ENCODE measurements around the gene DHH. TPM values are rescaled to one million over a fixed set of nuclear protein-coding genes. Genes with fewer than 3 reads are reported as not detected.
"Not testable (repeated sequence)": the region's sequence is repeated elsewhere in the genome, so short reads cannot be mapped to it uniquely, and the experiment has no call there.

Gene DHH
- not detected for polyA plus RNA-seq (2013, experiment 1 of 2; ENCODE audit: insufficient read length)
- not detected for polyA plus RNA-seq (2013, experiment 2 of 2; ENCODE audit: insufficient read length)

DNA sequence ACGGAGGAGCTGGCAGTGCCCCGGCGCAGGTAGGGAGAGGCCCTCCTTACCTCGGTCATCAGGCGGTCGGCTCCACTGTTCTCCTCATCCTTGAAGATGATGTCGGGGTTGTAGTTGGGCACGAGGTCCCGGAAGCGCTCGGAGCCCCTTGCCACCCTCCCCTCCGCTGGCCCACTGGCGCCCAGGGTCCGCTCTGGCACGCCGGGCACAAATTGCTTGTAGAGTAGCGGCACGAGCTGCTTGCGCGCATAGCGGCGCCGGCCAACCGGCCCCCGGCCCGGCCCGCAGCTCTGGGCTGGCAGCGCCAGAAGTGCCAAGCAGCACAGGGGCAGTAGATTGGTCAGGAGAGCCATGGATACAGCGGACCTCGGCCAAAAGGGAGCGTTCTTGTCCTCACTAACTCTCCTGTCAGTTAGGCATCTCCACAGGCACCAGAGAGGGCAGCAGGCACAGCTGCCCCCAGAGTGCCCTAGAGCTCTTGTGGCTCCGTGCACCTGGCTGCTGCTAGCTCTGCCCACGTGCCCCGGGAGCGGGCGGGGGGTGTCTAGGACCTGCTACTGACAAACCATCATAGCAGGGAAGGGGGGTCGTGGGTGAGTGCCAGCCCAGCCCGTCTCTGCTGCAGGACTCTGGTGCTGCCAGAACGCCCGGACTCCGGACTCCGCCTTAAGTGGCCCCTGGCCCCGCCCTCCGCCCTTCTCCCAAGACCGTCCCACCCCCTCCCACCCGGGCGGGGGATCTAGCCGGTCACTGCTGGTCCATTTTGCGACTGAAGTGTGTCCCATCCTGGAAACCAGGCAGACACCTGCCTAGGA is at the start of gene DHH:
Gene DHH, minus strand, starts transcription at position 642 of the 815 bp plus-strand sequence. Its CDS starts 289 bp downstream, at position 353.
- no peak for DNase-seq

DNA sequence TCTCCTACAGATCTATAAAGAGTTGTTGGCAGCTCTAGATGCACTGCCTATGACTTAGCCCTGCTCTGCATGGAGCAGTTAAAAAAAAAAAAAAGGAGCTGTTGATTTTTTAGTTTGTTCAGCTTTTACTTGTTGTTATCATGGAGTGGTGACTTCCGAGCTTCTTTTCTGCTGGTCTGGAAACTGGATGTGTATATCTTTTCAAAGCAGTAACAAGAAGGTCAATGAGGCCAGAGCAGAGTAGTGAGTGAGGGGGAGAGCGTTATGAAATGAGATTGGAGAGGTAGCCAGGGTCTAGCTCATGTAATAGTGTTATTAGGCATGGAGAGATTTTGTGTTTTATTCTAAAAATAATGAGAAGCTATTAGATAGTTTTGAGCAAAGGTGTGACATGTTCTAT is 49.8 kb upstream of the DHH start:
- no peak for DNase-seq

DNA sequence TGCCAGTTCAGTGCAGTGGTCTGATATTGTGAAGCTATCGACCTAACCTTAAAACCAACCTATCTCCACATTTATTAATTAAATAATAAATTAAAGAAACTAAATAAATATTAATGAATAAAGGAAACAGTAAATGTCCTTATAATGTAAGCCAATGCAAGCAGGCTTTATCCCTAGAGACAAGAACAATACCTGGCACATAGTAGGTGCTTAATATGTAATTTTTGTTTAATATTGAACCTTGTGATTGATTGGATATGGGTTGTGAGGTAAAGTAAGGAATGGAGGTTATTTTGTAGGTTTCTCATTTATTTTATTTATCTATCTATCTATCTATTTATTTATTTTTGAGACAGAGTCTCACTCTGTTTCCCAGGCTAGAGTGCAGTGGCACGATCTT is 44.4 kb upstream of the DHH start:
- no peak for DNase-seq

DNA sequence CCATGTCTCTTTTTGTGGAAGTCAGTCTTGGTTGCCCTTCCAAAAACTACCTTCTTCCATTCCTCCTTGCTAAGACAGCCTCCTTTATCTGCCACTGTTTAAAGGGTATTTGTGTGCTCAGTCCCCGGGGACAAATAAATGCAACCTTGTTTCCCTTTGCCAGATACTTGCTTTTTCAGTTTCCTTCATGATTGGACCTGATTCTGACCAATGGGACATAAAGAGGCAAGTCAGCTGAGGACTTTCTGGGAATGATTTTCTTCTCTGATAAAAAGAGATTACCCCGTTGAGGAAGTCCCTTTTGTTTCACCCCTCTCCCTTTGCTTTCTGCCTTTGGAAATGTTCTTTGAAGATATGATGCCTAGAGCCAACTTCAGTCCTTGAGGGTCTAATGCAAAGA is 44.0 kb upstream of the DHH start:
- DNase-seq, result no peak

DNA sequence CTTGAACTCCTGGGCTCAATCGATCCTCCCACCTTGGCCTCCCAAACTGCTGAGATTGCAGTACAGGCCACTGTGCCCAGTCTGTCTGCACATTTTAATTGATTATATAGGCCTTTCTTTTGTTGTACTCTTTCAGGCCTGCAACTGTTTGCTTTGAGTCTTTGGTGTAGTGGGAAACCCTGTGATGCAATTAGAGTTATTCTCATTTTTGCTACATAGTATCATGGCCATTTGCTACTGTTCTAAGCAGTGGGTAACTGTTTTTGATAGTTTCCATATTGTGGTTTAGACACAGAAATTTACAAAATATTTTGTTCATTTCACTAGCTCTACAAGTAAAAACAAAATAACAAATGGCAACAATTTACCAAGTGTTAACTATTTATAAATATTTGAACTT is 42.9 kb upstream of the DHH start:
- no peak for DNase-seq

DNA sequence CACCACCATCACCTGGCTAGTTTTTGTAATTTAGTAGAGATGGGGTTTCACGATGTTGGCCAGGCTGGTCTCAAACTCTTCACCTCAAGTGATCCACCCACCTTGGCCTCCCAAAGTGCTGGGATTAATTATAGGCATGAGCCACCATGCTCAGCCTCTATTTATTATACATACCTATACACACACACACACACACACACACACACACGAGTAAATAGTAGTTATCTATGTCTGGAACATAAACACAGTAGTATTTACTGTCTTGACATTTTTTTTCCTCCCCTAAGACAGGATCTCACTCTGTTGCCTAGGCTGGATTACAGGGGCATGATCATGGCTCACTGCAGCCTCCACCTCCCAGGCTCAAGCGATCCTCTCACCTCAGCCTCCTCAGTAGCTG is 42.4 kb upstream of the DHH start:
- not testable (repeated sequence) for DNase-seq

DNA sequence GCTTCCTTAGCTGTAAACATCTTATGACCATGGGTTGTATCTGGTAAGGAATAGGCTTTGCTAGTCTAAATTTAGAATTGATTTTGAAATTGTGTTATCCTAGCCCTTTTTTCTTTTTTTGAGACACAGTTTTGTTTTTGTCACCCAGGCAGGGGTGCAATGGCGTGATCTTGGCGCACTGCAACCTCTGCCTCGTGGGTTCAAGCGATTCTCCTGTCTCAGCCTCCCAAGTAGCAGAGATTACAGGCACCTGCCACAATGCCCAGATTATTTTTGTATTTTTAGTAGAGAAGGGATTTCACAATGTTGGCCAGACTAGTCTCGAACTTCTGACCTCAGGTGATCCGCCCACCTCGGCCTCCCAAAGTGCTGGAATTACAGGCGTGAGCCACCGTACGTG is 39.0 kb upstream of the DHH start:
- no peak for DNase-seq

DNA sequence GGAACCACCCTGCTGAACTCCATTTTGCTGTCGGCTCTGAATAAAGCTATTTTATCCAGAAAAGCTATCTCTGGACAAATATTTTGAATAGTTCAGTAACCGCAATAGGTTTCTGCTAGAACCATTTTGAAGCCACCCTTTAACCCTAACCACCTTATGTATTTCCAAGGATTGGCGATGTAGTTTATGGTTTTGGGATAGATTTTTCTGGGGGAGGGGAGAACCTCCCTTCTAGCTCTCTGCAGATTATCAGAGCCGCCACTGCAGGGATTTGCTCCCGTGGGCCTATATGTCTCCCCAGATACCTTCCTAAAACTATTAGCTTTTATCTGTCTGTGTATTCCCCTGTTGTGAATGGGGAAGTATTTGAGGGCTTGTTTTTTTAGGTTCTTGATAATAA is 38.4 kb upstream of the DHH start:
- no peak for DNase-seq

DNA sequence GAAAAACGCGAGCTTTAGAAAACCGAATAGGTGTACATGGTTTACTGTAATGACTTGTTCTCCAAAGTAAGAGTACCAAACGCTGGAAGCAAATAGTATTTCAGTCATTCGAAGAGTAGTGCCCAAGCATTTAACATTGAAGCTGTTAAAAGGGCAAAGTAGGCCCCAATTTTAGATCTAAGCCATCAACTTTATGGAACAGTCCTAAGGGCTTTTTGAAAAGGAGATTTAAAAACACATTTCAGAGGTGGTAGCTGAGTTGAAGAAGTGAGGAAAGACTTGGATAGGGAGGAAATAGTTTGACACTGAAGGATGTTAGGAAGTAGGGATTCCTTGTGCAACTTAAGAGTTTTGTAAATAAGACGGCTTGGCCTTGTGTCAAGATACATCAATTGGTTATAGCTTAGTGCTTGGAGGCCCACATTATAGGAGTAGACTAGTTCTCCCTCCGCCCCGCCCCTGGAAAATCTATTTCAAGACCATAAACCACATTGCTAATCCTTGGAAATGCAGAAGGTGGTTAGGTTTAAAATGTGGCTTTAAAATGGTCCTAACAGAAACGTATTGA is 37.4 kb upstream of the DHH start:
- DNase-seq, result peak; percentile 63

DNA sequence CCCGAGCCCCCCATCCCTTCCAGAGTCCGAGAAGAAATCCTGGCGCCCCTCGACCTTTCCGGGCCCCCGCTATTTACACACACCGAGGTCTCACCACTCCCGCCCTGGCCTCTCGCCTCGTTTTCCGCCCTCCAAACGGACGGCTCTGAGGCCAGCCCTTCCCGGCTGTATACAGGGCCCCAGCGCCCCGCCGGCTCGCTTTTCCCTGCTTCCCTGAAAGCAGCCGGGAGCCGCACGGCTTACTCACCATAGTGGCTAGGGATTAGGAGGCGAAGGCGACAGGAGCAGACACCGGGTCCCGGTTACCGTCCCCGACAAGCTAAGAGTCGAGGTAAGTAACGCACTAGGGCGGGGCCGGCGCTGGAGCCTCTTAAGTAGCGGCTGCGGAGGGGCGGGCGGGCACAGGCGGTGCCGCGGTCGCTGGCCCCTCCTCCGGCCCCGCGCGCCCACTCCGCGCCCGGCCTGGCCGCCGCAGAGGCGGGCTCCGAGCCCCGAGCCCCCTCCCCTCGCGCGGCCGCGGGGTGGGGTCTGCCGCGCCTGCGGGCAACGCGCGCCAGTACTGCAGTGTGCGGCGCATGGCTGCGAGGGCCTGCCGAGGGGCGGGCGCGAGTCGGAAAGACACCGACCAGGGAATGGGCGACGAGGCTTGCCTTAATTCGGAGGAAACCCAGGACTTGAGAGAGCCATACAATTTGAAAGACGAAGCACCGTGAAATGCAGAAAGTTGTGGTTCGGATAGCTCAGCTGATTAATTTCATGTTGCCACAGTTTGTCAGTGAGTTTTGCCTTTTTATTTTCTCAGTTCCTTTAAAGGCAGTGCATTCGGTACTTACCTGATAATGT is 36.7 kb upstream of the DHH start, which contains the start of gene TUBA1B:
Gene TUBA1B, minus strand, starts transcription at position 345 of the 843 bp plus-strand sequence. Its CDS starts 95 bp downstream, at position 250.
- DNase-seq, result peak; percentile 93

DNA sequence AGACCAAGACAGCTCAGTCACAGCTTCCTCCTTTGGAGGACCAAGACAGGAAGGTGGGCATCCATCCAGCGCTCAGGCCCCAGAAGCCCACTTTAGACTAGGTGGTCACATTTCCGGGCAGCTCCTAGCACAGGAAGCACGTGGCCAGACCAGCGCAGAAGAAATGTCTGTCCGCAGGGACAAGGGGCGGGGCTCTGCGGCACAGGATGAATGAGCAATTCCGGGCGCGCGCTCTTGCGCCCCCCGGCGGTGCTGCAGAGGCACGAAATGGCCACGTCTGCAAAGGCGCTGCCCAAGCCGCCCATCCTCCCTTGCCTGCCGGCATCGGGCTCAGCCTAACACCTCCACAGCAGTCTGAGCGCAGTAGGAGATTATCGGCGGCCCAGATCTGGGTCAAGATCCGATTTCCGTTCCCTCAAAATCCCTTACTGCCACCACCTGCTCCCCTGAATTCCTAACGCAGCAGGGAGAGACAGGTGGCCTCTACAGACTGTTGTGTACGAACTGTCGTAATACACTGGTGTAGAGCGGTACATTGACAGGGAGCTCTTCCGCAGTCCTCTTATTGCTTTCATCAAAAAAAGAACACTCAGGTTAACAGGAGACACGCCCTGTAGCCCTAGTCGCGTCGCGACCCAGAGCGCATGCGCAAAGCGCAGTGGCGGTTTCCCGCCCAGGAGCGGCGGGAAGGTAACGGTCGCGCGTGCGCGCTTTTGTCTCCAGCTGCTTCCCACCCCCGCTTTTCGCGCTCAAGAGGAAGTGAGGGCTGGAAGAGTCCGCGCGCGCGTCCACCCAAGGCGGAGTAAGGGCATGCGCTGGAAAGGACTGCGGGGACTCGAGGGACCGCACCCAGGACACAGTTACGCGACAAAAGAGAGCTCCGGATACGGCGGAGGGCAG is 35.8 kb upstream of the DHH start:
- DNase-seq, result peak; percentile 95

DNA sequence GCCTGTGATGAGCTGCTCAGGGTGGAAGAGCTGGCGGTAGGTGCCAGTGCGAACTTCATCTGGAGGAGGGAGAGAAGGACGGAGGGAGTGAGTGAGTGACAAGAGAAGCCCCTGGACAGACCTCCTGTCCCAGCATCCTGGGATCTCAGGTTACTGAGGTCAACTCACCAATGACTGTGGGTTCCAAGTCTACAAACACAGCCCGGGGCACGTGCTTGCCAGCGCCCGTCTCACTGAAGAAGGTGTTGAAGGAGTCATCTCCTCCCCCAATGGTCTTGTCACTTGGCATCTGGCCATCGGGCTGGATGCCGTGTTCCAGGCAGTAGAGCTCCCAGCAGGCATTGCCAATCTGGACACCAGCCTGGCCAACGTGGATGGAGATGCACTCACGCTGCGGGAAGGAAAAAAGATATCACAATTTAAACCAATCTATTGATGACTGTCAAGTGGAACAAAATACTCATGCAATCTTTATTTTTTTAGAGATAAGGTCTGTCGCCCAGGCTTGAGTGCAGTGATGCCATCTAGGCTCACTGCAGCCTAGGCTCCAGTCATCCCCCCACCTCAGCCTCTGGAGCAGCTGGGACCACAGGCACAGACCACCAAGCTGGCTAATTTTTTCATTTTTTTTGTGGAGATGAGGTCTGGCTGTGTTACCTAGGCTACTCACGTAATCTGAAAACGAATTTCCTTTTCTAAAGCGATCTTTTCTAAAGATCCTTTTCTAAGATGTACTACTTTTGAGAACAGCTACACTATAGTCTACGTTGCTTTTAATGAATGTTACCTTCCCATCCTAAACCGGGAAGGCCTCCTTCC is 34.9 kb upstream of the DHH start:
- no peak for DNase-seq

DNA sequence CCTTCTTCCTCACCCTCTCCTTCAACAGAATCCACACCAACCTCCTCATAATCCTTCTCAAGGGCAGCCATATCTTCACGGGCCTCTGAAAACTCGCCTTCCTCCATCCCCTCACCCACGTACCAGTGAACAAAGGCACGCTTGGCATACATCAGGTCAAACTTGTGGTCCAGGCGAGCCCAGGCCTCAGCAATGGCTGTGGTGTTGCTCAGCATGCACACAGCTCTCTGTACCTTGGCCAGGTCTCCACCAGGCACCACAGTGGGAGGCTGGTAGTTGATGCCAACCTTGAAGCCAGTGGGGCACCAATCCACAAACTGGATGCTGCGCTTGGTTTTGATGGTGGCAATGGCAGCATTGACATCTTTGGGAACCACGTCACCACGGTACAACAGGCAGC is 33.4 kb upstream of the DHH start:
- DNase-seq, result not testable (repeated sequence)

DNA sequence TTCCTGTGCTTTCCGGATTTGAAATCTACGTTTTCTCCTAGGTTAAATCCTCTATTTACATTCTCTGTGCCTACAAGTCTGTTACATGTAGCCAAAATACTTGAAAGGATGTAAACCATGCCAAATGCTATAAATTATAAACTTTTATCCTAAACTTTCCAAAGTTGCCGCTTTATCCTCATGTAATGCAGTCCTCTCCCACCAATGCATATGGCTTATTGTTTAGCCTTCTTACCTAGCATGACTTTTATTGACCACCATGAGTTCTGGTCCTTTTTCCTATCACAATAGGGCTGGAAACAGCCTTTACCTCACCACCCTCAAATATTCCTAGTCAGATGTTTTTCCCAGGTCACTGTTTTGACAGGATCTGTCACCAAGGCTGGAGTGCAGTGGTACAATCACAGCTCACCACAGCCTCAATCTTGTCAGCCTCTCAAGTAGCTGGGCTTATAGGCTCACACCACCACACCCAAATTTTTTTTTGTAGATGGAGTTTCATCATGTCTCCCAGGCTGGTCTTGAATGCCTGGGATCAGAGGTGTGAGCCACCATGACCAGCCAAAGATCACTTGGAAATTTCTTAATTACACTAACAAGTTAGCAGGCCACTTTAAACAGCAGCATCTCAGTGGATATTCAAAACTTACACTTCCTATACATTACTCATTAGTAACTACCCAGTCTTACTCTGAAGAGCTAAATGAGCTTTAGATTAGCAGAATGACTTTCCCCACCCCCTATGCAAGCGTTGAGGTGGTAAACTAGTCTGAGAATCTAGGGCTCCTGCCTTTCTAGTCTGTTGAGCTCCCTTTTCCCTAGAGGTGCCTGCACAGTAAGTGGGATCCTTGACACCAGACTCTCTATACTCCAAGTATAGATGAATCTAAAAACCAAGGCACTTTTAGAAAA is 32.5 kb upstream of the DHH start:
- peak; percentile 21 for DNase-seq

DNA sequence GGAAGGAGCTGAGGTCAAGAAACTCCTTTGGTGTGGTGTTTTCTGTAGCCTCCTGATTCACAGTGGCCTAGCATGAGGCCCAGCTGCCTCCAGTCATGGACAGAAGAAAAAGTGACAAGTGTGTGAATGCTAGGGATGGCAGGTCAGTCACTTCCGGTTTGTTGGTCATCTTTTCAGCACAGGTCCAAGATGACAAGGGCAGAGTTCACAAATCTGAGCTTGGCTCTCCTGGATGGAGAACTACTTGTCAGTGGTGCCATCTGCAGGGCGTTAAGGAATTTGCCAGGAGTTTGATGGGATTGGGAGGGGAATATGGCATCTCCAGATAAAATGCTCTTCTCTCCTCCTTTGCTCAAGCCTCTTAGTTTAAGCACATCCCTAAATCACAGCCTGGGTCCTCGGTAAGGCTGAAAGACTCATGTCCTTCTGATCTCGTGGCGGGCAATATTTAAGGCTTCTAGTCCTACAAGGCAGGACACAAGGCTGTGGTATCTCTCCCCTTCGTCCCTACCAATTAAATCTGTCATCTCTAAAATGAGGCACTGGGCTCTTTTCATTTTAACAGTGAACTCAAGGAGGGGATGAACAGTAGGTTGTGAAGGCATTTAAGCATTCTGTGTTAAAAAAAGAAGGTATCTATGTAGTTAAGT is 26.6 kb upstream of the DHH start:
- peak; percentile 65 for DNase-seq

DNA sequence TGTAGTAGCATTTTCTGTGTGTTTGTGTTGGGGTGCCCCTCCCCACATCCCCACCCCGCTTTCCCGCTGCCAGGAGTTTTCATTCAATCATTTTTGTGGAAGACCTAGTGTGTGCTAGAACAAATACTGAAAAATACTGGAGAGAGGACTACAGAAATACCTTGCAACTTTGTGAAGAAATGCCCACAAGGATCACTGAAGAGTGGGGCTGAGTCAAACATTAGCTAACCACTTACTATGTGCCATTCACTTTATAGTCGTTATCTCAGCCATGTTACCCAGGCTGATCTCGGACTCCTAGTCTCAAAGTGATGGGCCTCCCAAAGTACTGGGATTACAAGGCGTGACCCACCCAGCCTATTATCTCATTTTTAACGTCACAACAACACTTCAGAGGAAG is 16.6 kb upstream of the DHH start:
- DNase-seq, result no peak

DNA sequence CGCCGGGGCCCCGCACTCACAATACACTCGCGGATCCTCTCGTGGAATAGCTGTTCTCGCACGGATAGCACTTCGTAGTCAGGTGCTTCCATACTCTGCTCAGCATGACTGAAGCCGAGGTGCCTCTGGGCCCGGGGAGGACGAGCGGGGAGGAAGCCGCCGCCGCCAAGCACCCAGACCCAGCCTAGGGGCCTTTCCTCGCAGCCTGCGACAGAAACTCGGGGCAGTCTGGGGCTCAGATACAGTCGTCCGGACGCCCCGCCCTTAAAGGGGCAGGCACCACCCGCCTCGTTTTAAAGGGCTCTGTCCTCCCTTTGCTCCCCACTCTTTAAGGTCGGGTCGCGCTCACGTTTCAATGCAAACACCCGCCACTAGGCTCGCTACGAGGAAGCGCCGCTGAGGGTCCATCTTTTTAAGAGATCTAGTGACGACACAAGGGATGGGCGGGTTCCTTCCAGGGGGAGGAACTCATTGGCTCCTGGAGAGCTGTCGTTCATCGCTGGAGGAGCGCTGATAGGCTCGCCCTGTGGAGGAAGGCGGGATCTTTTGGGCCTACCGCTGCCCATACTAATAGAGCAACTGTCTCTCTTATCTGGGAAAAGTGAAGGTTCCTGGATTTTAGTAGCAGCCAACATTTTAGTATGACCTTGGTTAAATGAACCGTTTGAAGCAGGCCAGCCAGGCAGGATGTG is 16.0 kb upstream of the DHH start, which contains the start of gene LMBR1L:
Gene LMBR1L, minus strand, starts transcription at position 384 of the 692 bp plus-strand sequence. Its CDS starts 292 bp downstream, at position 92.
- DNase-seq, result peak; percentile 99

DNA sequence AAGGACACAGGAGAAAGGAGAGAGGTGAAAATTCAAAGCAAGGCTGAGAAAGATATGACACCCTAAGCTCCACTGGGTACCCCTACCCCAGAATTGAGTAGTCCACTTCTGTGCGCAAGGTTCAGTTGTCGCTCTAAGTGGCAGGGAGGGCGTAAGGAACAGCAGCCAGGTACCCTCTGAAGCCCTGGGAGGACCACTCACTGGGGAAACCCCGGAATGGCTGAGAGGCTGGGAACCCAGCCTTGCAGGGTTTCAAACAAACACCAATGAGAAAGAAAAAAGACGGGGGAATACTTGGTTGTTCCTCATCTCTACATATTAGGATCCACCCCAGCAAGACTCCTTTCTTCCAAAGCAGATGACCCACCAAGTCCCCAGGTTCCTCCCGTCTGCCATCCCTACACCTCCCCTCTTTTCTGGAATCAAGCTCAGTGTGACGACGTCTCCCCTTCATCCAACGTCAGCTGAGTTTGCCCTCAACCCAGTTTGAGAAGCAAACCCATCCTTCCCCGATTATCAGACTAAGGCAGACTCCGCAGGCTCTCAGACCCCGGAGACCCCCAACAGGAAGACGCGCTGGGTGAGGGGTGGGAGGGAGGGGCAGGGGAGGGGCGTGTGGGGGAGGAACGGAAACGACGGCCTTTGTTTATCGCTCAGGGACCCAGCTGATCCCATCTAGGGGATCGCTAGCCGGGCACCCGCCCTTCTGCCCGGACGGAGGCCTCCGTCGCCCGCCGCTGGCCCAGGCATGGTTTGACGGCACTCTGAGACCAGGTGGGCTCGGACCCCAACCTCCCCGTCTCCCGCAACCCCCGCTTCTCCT is 15.3 kb upstream of the DHH start:
- no peak for DNase-seq
